ENCODE measurements around the gene CLHC1.
"Not testable (repeated sequence)": the region's sequence is repeated elsewhere in the genome, so short reads cannot be mapped to it uniquely, and the experiment has no call there.

Gene CLHC1

DNA sequence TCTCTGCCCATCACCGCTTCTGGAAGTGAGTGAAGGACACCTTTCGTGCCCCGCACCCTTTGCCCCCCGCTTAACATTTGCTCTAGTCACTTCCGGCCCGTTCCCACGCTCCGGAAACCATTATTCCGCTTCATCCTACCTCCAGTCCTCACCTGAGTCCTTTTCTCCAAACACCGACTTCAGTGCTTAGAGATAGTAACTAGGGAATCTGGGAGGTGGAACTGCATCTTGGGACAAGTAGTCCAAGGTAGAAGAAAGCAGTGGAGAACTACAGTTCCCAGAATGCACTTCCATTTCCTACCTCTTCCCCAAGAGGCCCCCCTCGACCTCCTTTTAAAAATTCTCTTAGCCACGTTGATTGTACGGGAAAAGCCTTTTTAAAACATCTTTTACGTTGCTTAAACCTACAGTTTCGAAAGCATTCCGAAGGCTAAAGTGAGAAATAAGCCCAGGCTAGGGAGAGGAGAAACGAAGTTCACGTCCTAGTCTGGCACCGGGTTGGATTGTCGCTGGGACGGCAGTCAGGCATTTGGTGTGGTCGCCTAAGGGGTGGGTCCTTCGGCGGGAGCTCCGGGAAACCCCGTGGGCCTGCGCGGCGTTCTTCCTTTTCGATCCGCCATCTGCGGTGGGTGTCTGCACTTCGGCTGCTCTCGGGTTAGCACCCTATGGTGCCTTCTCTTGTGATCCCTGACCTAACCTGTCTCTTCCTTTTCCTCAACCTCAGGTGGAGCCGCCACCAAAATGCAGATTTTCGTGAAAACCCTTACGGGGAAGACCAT lies at the start of gene CLHC1, which contains the start of gene RPS27A:
Gene CLHC1 (minus strand): TSS at position 210 of the 779 bp plus-strand sequence. CDS start 9,882 bp downstream, outside the sequence.
Gene RPS27A (plus strand): TSS at position 605 of the 779 bp plus-strand sequence. CDS start 137 bp downstream, at position 742.
- DNase-seq (ENCODE audit: low read depth in 2 of 2): peak; percentile 85 to 86

DNA sequence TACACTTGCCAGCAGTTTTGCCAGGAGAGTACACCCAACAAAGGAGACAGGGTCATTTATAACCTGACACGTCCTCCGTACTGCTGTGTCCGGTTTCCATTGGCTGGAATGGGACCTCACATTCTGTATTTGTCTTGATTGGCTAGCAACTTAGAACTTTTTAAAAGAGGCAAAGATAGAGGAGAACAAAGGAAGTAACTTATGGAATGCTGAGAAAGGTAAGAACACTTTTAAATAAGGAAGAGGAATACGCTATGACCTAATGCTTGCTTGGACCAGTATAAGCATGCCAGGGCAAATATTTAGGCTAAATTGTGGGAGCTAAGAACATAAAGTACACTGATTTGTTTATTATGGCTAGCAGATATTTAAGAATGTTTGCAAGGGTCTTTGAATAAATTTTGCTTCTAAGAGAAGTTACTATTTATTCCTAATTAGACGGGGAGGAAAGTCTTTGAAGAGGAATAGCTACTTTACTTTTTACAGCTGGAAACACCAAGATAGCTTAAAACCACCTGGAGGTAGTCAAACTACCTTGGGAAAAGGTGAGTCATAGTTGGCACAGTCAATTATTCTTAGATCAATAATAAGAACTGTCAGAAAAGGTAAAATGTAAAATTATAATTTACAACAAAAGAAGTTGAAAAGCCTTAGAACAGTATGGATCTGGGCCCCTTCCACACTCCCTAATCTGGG lies 48.9 kb upstream of the CLHC1 start:
- DNase-seq (ENCODE audit: low read depth in 2 of 2): not testable (repeated sequence)

GRCh38 chr2:55279859-55280424 lies 47.8 kb upstream of the CLHC1 start:
- DNase-seq (ENCODE audit: low read depth in 2 of 2): not testable (repeated sequence)

- DNase-seq (ENCODE audit: low read depth in 2 of 2): not testable (repeated sequence)
These were observed 47.2 kb upstream of the CLHC1 start for GRCh38 chr2:55279214-55279835.

GRCh38 chr2:55277310-55277709 lies 45.2 kb upstream of the CLHC1 start:
- no peak for DNase-seq (ENCODE audit: low read depth in 2 of 2)

DNA sequence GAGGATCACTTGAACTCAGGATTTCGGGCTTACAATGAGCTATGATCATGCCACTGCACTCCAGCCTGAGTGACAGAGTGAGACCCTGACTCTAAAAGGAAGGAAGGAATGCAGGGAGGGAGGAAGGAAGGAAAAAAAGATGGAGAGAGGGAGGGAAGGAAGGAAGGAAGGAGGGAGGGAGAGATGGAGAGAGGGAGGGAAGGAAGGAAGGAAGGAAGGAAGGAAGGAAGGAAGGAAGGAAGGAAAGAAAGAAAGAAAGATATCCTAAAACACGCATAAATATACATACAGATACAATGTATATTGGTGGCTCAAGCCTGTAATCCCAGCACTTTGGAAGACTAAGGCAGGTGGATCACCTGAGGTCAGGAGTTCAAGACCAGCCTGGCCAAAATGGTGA lies 42.3 kb upstream of the CLHC1 start:
- DNase-seq (ENCODE audit: low read depth in 2 of 2): not testable (repeated sequence)

DNA sequence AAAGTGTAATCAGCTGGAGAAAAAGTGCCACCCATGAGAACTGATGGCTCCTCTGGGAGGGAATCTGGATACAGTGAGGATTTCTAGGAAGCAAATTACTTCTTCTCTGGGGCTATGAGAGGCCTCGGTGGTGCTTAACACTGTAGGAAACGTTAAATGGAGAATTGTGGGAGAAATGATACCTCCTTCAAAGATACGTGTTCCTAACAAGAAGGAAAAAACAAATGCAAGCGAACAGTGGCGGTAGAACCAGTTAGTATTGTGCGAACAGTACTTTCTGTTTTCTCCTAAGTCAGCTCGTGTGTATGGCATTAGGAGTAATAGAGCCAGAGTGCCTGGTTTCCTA lies 37.5 kb upstream of the CLHC1 start:
- DNase-seq (ENCODE audit: low read depth in 2 of 2): no peak

- peak; percentile 71 to 75 for DNase-seq (ENCODE audit: low read depth in 2 of 2)
These were observed 37.0 kb upstream of the CLHC1 start, which contains the start of gene MTIF2 for GRCh38 chr2:55268907-55269644. Gene MTIF2, minus strand, starts transcription at chr2:55269231. Its CDS starts 5,373 bp downstream, at chr2:55263858.

GRCh38 chr2:55268288-55268906 lies 36.3 kb upstream of the CLHC1 start:
- no peak for DNase-seq (ENCODE audit: low read depth in 2 of 2)

DNA sequence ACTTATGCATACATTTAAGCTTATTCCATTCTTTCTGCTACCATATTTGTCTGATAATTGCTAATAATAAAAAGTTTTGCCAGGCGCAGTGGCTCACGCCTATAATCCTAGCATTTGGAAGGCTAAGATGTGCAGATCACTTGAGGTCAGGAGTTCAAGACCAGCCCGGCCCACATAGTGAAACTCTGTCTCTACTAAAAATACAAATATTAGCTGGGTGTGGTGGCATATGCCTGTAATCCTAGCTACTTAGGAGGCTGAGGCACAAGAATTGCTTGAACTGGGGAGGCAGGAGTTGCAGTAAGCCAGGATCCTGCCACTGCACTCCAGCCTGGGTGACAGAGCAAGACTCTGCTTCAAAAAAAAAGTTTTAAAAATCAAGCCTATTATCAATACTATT lies 27.5 kb upstream of the CLHC1 start:
- DNase-seq (ENCODE audit: low read depth in 2 of 2): not testable (repeated sequence)

DNA sequence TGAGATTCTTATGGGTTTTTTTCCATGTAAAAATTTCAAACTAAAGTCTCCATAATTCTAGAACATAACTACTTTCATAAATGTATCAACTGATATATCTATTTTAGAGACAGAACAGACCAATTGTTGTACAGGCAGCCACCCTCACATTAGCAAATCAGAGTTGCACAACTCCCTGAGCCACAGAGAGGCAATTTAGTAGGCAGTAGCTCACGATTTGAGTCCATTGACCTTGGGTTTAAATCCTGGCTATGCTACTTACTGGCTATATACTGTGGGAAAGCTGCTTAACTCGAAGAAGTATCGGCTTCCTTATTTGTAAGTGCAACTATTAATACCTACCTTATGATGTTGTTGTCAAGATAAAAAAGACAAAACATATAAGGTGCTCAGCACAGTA lies 20.7 kb upstream of the CLHC1 start:
- DNase-seq (ENCODE audit: low read depth in 2 of 2): no peak

GRCh38 chr2:55247025-55247424 lies 14.9 kb upstream of the CLHC1 start:
- DNase-seq (ENCODE audit: low read depth in 2 of 2): no peak

DNA sequence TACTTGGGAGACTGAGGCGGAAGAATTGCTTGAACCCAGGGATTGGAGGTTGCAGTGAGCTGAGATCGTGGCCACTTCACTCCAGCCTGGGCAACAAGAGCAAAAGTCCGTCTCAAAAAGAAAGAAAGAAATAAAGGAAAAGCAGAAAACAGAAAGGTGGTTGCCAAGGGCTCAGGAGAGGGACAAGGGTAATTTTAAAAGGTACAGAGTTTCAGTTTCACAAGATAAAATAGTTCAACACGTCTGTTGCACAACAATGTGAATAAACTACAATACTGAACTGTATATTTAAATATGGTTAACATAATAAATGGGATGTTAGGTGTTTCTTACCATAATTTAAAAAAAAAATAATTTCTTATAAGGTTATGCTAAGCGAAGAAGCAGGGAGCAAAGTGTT lies 13.3 kb upstream of the CLHC1 start:
- DNase-seq (ENCODE audit: low read depth in 2 of 2): no peak

- no peak for DNase-seq (ENCODE audit: low read depth in 2 of 2)
These were observed 10.5 kb upstream of the CLHC1 start for GRCh38 chr2:55242617-55243016.

GRCh38 chr2:55241582-55241981 lies 9.5 kb upstream of the CLHC1 start:
- not testable (repeated sequence) for DNase-seq (ENCODE audit: low read depth in 2 of 2)

- DNase-seq (ENCODE audit: low read depth in 2 of 2): no peak
These were observed 7.6 kb upstream of the CLHC1 start for GRCh38 chr2:55239656-55240222.

DNA sequence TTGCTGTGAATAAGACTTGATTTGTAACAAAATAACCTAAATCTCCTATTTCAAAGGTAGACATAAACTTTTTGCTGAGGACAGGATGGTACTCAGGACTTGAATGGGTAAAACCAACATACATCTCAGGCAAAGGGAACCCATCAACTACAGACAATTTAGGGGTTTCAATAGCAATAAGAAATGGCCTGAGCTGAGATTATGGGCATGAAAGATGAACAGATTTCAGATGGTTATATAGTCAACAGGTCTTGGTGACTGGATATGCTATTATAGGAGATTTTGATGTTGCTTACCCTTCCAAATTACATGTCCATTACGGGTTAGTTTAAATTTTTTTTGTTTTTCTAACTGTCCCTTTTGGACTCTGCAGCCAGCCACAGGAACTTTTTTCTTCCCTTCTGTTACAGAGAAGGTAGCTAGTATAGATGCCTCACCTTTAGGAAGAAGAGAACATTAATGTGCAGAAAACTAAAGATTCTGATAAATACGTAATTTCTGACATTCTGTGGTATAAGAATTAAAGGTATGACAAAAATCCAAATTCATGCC lies 5.0 kb upstream of the CLHC1 start:
- DNase-seq (ENCODE audit: low read depth in 2 of 2): no peak

- DNase-seq (ENCODE audit: low read depth in 2 of 2): no peak
These were observed 3.8 kb upstream of the CLHC1 start for GRCh38 chr2:55235724-55236538.

DNA sequence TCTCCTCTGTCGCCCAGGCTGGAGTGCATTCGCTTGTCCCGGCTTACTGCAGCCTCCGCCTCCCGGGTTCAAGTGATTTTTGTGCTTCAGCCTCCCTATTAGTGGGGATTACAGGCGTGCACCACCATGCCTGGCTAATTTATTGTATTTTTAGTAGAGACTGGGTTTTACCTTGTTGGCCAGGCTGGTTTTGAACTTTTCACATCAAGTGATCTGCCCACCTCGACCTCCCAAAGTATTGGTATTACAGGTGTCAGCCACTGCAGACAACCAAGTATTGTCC lies 1.5 kb upstream of the CLHC1 start:
- no peak for DNase-seq (ENCODE audit: low read depth in 2 of 2)
